Measurements from ENCODE around the gene IGFBP6. TPM values are rescaled to one million over a fixed set of nuclear protein-coding genes. Genes with fewer than 3 reads are reported as not detected.

IGFBP6 gene
- polyA plus RNA-seq, 1 donor from 2014 or later, result not detected

GRCh38 chr12:53067993-53068770 is 29.3 kb upstream of the IGFBP6 start:
- Histone ChIP-seq H3K4me3 (ENCODE audit: low read length) (no peak overlapping the region), H4K20me1 (ENCODE audit: insufficient read depth) (no peaks in the 10 kb centered on the region), H3F3A (ENCODE audit: insufficient read depth, low read length, poor library complexity, severe bottlenecking) (no peaks in the 10 kb centered on the region), H3K79me2 (replicated peaks; ENCODE audit: insufficient read depth, low read length) (no peaks in the 10 kb centered on the region), H3K4me2 (ENCODE audit: low read length) (no peak overlapping the region), H3K36me3 (ENCODE audit: insufficient read depth, low read length) (peaks cover 4% of the 10 kb centered on the region), H3K9me3 (ENCODE audit: low read length) (no peaks in the 10 kb centered on the region), H3K9me2 (ENCODE audit: insufficient read depth, low read length) (no peaks in the 10 kb centered on the region), H3K27me3 (ENCODE audit: insufficient read depth, low read depth, low read length) (no peaks in the 10 kb centered on the region), H3K27ac (ENCODE audit: low read length) (no peak overlapping the region), H3K9ac (ENCODE audit: low read length) (no peak overlapping the region), H2AFZ (ENCODE audit: low read depth, low read length) (no peak overlapping the region)
- no peak for TF ChIP-seq CTCF (IDR thresholded peaks at IDR 0.05; ENCODE audit: poor library complexity, severe bottlenecking)
- TF ChIP-seq POLR2AphosphoS5 (IDR thresholded peaks at IDR 0.05), result no peak
- TF ChIP-seq SMC3 (conservative IDR thresholded peaks at IDR 0.05; ENCODE audit: poor library complexity), result no peak
- no peak for TF ChIP-seq EP300 (conservative IDR thresholded peaks at IDR 0.05; ENCODE audit: poor library complexity, severe bottlenecking)
- no peak for TF ChIP-seq MXI1 (conservative IDR thresholded peaks at IDR 0.05; ENCODE audit: poor library complexity, severe bottlenecking)
- TF ChIP-seq REST (IDR thresholded peaks at IDR 0.05; ENCODE audit: borderline replicate concordance), result no peak
- no peak for TF ChIP-seq TAF1 (IDR thresholded peaks at IDR 0.05; ENCODE audit: low read depth)

DNA sequence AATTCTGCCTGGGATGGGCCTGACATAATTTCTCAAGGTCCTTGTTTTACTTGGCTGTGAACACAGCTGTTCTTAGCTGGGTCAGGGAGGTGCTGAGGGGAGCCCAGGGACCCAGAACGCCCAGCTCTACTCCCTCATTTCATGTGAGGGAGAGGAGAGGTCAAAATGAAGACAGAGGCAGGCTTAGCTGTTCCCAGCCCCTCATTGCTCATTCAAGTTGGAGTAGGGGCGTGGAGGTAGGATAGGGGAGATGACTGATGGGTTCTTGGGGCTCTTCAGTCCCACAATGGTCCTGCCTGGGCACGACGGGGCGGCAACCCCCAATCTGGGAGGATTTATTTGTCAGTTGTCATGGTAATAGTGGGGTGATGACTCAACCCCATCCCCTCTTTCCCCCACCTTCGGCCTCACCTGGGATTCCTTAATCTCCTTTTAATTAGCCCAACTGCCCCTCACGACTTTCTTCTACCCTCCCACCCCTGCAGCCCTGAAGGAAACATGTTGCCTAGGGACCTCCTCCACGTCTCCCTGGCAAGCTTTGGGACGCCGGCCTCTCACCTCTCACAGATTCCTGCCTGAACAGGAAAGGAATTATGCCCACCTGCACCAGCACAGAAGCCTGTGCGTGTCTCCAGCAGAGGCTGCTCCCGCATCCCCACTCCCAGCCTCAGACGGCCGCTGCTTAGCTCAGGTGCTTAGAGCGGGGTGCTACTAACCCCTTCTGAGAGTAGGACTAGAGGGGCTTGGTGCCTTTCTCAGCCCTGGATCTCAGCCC is 28.5 kb upstream of the IGFBP6 start:
- TF ChIP-seq CTCF (IDR thresholded peaks at IDR 0.05; ENCODE audit: poor library complexity, severe bottlenecking) (no peak), EP300 (conservative IDR thresholded peaks at IDR 0.05; ENCODE audit: poor library complexity, severe bottlenecking) (no peak), SMC3 (conservative IDR thresholded peaks at IDR 0.05; ENCODE audit: poor library complexity) (no peak), RAD21 (conservative IDR thresholded peaks at IDR 0.05) (no peak)
- Histone ChIP-seq H3K9me2 (ENCODE audit: insufficient read depth, low read length) (no peaks in the 10 kb centered on the region), H4K20me1 (ENCODE audit: insufficient read depth) (no peaks in the 10 kb centered on the region), H3K9me3 (ENCODE audit: low read length) (no peaks in the 10 kb centered on the region), H3K79me2 (replicated peaks; ENCODE audit: insufficient read depth, low read length) (no peaks in the 10 kb centered on the region), H3K27ac (ENCODE audit: low read length) (no peak overlapping the region), H3K4me2 (ENCODE audit: low read length) (no peak overlapping the region), H2AFZ (ENCODE audit: low read depth, low read length) (no peak overlapping the region), H3F3A (ENCODE audit: insufficient read depth, low read length, poor library complexity, severe bottlenecking) (no peaks in the 10 kb centered on the region), H3K4me3 (ENCODE audit: low read length) (no peak overlapping the region), H3K27me3 (ENCODE audit: insufficient read depth, low read depth, low read length) (no peaks in the 10 kb centered on the region), H3K36me3 (ENCODE audit: insufficient read depth, low read length) (peaks cover 7% of the 10 kb centered on the region), H3K9ac (ENCODE audit: low read length) (no peak overlapping the region)

All from neural cell (in vitro differentiated cells).